Activated naive CD8-positive, alpha-beta T cell treated with anti-CD3 and anti-CD28 coated beads for 36 hours (primary cell): Measurements from ENCODE around the gene PTMS. TPM values are rescaled to one million over a fixed set of nuclear protein-coding genes. Genes with fewer than 3 reads are reported as not detected.

Experiments used
- DNase-seq: peaks from one replicate; pipeline ENCODE4 v3.0.0; 2021
- H3K27ac Mint-ChIP-seq: one replicate; pipeline ENCODE4 v1.8.0; 2022; ENCODE audit warnings: mild to moderate bottlenecking, moderate library complexity, mixed read lengths
- H3K27me3 Mint-ChIP-seq: one replicate; pipeline ENCODE4 v1.8.0; 2022; ENCODE audit warnings: mild to moderate bottlenecking, mixed read lengths
- H3K36me3 Mint-ChIP-seq: one replicate; pipeline ENCODE4 v1.8.0; 2021; ENCODE audit warnings: mild to moderate bottlenecking, mixed read lengths
- H3K4me1 Mint-ChIP-seq: one replicate; pipeline ENCODE4 v1.8.0; 2021; ENCODE audit warnings: mixed read lengths
- H3K4me3 Mint-ChIP-seq: one replicate; pipeline ENCODE4 v1.8.0; 2022; ENCODE audit warnings: mild to moderate bottlenecking, moderate library complexity, mixed read lengths
- H3K9me3 Mint-ChIP-seq: one replicate; pipeline ENCODE4 v1.8.0; 2022; ENCODE audit warnings: mixed read lengths
- total RNA-seq, 2 experiments: library from RNA; stranded (reverse); gene quantifications; one replicate each; pipeline ENCODE4 v1.2.3, GENCODE V29; 2021

Gene PTMS
- total RNA-seq, 2 experiments from 2014 or later, result 23.3 to 25.1 TPM

DNA sequence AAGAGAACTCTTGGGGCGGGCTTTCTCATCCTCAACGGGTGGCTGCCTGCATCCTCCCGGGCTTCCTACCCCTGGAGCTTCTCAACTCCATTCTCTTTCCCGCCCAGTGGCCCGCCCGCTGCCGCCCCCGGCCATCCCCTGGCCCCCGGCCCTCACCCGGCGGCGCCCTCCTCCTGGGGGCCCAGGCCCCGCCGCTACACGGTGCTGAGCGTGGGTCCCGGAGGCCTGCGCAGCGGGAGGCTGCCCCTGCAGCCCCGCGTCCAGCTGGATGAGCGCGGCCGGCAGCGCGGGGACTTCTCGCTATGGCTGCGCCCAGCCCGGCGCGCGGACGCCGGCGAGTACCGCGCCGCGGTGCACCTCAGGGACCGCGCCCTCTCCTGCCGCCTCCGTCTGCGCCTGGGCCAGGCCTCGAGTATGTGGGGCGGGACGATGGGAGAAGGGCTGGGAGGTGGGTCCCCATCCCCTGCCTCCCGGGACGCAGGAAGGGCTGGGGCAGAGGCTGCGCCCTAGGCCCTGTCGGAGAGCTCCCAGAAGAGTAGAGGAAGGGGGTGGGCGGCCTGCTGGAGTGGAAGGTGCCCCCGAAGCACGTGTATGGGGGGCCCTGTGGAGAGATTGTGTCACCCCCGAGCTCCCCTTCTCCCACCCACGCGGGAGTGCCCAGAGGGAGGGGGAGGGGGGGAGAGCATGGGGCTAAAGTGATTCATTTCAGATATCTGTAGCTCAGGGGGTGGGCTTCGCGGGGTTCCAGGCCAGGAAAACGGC, 7.6 kb downstream of the PTMS start:
- H3K27me3 Mint-ChIP-seq, result peaks cover 65% of the 10 kb centered on the region
- peaks cover 70% of the 10 kb centered on the region for H3K4me1 Mint-ChIP-seq
- H3K36me3 Mint-ChIP-seq, result peaks cover 53% of the 10 kb centered on the region
- no peaks in the 10 kb centered on the region for H3K9me3 Mint-ChIP-seq
- peak overlapping the region; percentile 97 for H3K27ac Mint-ChIP-seq
- peak; percentile 80 for DNase-seq
- peak overlapping the region; percentile 91 for H3K4me3 Mint-ChIP-seq

DNA sequence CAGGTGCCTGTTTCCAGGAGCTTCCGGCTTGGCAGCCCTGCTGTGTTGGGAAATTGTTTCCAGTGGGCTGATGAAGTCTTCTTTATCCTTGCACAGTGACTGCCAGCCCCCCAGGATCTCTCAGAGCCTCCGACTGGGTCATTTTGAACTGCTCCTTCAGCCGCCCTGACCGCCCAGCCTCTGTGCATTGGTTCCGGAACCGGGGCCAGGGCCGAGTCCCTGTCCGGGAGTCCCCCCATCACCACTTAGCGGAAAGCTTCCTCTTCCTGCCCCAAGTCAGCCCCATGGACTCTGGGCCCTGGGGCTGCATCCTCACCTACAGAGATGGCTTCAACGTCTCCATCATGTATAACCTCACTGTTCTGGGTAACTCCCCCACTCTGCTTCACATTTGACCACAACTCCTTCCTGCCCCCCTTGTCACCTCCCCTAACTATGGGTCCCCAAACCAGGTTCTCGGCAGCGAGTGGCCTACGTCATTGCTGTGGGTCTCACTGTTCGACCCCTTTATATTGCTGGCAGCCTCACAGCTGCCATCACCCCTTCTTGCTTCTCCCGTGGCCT, 8.4 kb downstream of the PTMS start:
- Mint-ChIP-seq H3K4me1 (peaks cover 76% of the 10 kb centered on the region), H3K27ac (peak overlapping the region; percentile 97), H3K27me3 (peaks cover 58% of the 10 kb centered on the region), H3K4me3 (peak overlapping the region; percentile 91), H3K36me3 (peaks cover 53% of the 10 kb centered on the region), H3K9me3 (no peaks in the 10 kb centered on the region)
- DNase-seq, result peak; percentile 57

DNA sequence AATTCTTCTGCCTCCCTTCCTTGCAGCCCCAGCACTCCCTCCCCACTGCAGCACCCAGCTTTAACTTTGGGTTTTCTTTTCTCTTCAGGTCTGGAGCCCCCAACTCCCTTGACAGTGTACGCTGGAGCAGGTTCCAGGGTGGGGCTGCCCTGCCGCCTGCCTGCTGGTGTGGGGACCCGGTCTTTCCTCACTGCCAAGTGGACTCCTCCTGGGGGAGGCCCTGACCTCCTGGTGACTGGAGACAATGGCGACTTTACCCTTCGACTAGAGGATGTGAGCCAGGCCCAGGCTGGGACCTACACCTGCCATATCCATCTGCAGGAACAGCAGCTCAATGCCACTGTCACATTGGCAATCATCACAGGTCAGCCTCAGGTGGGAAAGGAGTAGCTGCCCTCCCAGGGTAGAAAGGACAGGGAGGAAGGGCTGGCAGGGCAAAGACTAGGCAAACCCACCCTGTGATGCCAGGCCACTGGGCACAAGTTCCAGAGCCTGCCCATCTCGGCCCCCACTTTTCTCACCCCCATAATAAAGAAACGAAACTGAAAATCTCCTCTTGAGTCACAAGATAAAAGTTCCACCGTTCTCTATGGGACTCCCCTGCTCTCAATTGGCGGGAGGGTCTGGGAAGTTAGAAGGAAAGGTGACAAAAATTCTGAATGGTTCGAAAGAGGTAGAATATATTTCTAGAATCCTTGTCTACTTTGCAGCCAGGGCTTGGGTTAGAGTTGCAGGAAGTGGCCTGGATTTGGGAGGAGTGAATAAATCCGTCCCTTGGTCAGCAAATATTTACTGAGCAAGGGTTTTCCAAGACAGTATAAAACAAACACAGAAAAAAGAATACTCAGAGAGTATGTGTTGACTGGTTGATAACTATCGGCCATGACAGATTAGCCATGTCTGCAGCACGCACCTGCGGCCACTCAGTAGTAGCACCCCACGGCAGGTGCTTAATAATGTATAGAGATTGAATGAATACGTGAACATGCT, 9.3 kb downstream of the PTMS start:
- H3K4me1 Mint-ChIP-seq, result peaks cover 85% of the 10 kb centered on the region
- DNase-seq, result no peak

DNA sequence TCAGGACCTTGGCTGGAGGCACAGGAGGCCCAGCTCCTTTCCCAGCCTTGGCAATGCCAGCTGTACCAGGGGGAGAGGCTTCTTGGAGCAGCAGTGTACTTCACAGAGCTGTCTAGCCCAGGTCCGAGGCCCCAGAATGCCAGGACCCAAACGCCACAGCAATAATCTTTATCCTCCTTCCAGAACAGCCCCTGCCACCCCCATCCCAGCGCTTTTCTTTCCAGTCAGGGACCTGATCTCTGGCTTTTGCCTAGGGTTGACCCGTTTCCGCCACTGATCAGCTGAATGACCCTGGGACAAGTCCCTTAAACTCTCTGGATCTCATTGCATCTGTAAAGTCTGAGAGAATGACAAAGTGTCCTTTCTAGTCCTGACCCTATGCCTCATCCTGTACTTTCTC, 11.2 kb downstream of the PTMS start:
- DNase-seq, result no peak
- no peaks in the 10 kb centered on the region for H3K9me3 Mint-ChIP-seq
- peaks cover 43% of the 10 kb centered on the region for H3K27me3 Mint-ChIP-seq
- H3K36me3 Mint-ChIP-seq, result peaks cover 49% of the 10 kb centered on the region
- no peak overlapping the region for H3K27ac Mint-ChIP-seq
- H3K4me1 Mint-ChIP-seq, result peaks cover 80% of the 10 kb centered on the region
- H3K4me3 Mint-ChIP-seq, result peak overlapping the region; percentile 79

More for the DNA sequence above, 9.3 kb downstream of the PTMS start:
- peak overlapping the region; percentile 97 for H3K27ac Mint-ChIP-seq
- peaks cover 49% of the 10 kb centered on the region for H3K27me3 Mint-ChIP-seq
- no peaks in the 10 kb centered on the region for H3K9me3 Mint-ChIP-seq
- H3K36me3 Mint-ChIP-seq, result peaks cover 50% of the 10 kb centered on the region
- peak overlapping the region; percentile 91 for H3K4me3 Mint-ChIP-seq

DNA sequence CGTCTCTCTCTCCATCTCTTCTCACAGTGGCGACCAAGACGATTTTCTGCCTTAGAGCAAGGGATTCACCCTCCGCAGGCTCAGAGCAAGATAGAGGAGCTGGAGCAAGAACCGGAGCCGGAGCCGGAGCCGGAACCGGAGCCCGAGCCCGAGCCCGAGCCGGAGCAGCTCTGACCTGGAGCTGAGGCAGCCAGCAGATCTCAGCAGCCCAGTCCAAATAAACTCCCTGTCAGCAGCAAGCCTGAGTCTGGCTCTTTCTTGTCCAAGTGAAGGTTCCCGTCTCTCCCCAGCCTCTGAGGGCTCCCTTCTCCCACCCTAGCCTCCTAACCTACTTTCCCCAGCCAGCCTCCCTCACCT, 12.0 kb downstream of the PTMS start:
- Mint-ChIP-seq H3K27me3 (peaks cover 41% of the 10 kb centered on the region), H3K4me3 (peak overlapping the region; percentile 79)

DNA sequence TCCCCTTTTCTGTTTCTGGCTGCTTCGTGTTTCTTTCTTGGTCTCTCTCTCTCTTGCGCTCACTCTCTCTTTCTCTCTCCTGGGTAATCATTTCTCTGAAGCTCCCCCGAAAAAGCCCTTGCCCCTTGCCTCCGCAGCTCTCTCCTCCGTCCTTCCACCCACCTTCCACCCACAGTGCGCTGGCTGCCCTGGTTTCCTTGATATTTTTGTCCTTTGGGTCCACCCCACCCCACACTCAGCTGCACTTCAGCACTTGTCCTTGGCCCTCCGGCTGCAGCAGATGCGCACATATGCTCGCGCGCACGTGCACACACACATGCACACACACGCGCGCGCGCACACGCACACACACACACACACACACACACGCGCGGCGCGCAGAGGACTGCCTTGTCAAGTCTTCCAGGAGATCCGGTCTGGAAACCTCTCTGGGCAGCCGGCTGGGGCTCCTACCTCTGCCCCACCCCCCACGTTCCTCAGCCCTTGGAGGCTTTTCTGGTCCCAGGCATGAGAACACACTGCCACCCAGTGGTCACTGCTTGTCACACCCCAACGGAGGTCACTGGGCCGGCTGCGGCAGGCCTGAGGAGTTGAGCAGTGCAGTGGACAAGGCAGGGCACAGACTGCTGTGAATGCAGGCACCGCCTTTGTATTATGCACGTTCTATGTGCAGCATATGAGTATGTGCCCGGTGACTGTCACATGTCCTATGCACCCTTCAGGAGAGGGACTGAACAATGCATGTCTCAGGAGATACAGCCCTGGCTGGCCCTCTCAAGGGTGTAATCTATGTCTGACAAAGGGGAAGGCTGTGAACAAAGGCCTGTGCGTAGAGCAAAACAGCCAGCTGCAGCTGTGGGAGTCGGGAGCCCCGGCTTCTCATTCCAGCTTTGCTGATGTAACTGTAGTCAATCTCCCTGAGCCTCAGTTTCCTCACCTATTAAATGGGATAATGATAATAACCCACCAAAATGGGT, 12.7 kb downstream of the PTMS start:
- H3K36me3 Mint-ChIP-seq, result peaks cover 45% of the 10 kb centered on the region

More for the DNA sequence above, 12.0 kb downstream of the PTMS start:
- Mint-ChIP-seq H3K4me1 (peaks cover 77% of the 10 kb centered on the region), H3K36me3 (peaks cover 48% of the 10 kb centered on the region), H3K9me3 (no peaks in the 10 kb centered on the region), H3K27ac (peak overlapping the region; percentile 80)
- DNase-seq, result no peak

DNA sequence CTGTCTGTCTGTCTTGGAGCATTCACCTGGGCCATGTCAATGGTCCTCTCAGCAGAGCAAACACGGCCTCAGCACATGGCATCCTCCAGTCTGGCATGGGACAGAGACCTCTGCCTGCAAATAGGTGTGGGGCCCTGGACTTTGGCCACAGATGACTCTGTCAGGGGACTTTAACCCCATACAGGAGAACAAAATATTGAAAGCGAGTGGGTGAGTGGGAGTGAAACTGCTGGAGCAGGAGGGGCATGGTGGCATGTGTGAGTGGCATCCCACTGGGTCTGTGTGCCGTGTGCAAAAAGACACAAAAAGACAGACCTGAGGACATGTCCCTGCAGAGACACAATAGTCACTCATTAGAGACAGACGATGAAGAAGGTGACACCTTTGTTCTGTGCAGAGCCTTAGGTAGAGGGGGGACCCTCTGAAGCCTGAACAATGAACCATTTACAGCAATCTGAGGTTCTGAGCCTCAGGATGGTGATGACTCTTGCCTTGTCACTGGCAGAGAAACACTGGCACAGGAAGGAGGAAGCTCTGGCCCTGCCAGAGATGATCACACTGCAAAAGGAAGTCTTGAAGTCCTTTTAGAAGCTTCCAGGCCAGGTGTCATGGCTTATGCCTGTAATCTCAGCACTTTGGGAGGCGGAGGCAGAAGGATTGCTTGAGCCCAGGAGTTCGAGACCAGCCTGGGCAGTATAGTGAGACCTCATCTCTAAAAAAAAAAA, 13.7 kb downstream of the PTMS start:
- H3K9me3 Mint-ChIP-seq, result no peaks in the 10 kb centered on the region
- no peak for DNase-seq
- peaks cover 36% of the 10 kb centered on the region for H3K36me3 Mint-ChIP-seq
- peak overlapping the region; percentile 80 for H3K27ac Mint-ChIP-seq
- H3K4me1 Mint-ChIP-seq, result peaks cover 79% of the 10 kb centered on the region
- H3K27me3 Mint-ChIP-seq, result peaks cover 30% of the 10 kb centered on the region
- H3K4me3 Mint-ChIP-seq, result peak overlapping the region; percentile 11

More for the DNA sequence above, 12.7 kb downstream of the PTMS start:
- Mint-ChIP-seq H3K27me3 (peaks cover 39% of the 10 kb centered on the region), H3K27ac (peak overlapping the region; percentile 80), H3K4me1 (peaks cover 79% of the 10 kb centered on the region), H3K9me3 (no peaks in the 10 kb centered on the region), H3K4me3 (peak overlapping the region; percentile 79)
- DNase-seq, result peak; percentile 87

DNA sequence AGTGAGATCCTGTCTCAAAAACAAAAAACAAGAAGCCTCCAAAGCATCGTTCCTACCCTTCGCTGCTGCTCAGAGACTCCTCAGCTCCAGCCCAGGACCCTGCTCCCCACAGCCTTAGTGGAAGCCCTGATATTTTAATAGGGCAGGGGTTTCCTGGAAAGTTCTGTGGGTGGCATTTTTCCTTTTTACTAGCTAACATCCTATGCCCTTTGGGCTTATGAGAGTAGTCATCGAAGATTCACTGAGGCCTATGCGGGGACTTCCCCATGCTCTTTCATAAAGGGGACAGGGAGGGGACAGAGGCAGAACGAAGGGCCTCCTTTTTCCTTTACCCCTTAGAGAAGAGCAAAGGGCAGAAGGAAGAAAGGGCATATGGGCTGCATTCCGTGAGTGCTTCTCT, 14.4 kb downstream of the PTMS start:
- H3K27ac Mint-ChIP-seq, result peak overlapping the region; percentile 80
- H3K36me3 Mint-ChIP-seq, result peaks cover 29% of the 10 kb centered on the region
- peak; percentile 52 for DNase-seq
- peak overlapping the region; percentile 64 for H3K4me3 Mint-ChIP-seq
- H3K27me3 Mint-ChIP-seq, result peaks cover 28% of the 10 kb centered on the region
- H3K9me3 Mint-ChIP-seq, result no peaks in the 10 kb centered on the region
- peaks cover 72% of the 10 kb centered on the region for H3K4me1 Mint-ChIP-seq

DNA sequence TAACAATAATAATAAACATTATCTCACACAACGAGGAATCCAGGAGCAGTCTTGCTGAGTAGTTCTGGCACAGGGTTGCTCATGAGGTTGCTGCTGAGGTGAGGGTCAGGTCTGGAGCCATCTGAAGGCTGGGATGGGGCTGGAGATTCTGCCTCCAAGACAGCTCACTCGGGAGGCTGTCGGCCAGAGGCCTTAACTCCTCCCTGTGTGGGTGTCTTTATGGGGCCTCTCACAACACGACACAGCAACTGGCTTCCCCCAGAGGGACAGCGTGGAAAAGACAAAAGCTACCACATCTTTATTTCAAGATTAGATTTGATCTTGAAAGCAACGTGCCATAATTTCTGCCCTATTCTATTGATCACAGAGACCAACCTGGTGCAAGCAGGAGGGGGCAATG, 16.0 kb downstream of the PTMS start:
- no peak for DNase-seq
- peak overlapping the region; percentile 44 for H3K4me3 Mint-ChIP-seq
- H3K9me3 Mint-ChIP-seq, result no peaks in the 10 kb centered on the region
- peaks cover 17% of the 10 kb centered on the region for H3K27me3 Mint-ChIP-seq
- H3K4me1 Mint-ChIP-seq, result peaks cover 69% of the 10 kb centered on the region
- no peak overlapping the region for H3K27ac Mint-ChIP-seq
- H3K36me3 Mint-ChIP-seq, result peaks cover 16% of the 10 kb centered on the region

DNA sequence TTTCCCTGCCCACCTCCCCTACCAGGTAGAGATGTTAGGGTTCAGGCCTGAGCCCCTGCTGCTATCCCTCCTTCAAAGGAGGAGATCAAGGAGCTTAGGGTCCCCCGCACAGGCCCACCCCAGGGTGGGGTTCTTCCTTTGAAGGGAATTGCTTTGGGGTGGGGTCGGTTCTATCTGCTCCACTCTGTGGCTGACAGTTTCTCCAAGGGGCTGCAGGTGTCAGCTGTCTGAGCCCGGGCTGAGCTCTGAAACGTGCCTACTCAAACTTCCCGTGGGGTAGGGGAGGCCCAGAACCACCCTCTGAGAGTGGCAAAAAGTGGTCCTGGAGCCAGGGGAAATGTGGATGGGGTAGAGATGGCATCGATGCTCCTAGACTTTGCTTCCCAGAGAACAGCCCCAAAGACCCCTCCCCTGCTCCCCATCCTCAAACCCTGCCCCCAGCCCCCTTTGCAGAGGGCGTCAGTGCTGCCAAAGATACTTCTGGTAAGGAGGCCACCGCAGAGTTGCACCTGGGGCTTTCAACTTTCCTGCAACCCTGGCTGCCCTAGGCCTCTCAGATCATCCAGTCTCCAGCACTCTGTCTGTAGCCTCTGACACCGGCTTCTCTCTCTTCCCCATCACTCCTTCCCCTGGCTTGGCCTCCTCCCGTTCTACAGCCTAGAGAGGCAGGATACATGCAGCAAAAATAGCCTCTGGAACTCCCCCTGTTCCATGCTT, 16.8 kb downstream of the PTMS start:
- DNase-seq, result no peak

DNA sequence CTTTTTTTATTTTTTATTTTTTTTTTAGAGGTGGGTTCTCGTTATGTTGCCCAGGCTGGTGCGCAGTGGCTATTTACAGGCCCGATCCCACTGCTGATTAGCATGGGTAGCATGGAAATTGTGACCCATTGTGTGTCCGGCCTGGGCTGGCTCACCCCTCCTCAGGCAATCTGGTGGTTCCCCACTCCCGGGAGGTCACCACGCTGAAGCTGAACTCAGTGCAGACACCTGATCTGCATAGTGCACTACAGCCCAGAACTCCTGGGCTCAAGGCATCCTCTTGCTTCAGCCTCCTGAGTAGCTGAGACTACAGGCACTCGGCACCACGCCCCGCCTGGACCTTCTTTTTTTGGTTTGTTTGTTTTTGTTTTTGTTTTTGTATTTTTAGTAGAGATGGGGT, 17.7 kb downstream of the PTMS start:
- H3K36me3 Mint-ChIP-seq, result no peaks in the 10 kb centered on the region
- H3K4me1 Mint-ChIP-seq, result peaks cover 57% of the 10 kb centered on the region
- H3K4me3 Mint-ChIP-seq, result no peak overlapping the region
- no peaks in the 10 kb centered on the region for H3K9me3 Mint-ChIP-seq
- no peak overlapping the region for H3K27ac Mint-ChIP-seq
- no peaks in the 10 kb centered on the region for H3K27me3 Mint-ChIP-seq
- DNase-seq, result no peak

More for the DNA sequence above, 16.8 kb downstream of the PTMS start:
- peaks cover 7% of the 10 kb centered on the region for H3K36me3 Mint-ChIP-seq
- no peaks in the 10 kb centered on the region for H3K9me3 Mint-ChIP-seq
- H3K27me3 Mint-ChIP-seq, result peaks cover 8% of the 10 kb centered on the region
- no peak overlapping the region for H3K4me3 Mint-ChIP-seq
- H3K27ac Mint-ChIP-seq, result no peak overlapping the region
- peaks cover 63% of the 10 kb centered on the region for H3K4me1 Mint-ChIP-seq

DNA sequence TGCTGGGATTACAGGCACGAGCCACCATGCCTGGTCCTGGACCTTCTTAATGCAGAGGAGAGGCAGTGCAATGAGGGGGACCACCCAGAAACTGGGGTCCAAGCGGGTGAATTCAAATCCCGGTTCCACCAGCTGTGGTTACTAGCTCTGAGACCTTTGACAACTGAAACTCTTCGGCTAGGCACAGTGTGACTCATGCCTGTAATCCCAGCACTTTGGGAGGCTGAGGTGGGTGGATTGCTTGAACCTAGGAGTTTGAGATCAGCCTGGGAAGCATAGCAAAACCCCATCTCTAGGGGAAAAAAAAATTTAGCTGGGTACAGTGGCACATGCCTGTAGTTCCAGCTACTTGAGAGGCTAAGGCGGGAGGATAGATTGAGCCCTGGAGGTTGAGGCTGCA, 18.1 kb downstream of the PTMS start:
- H3K27ac Mint-ChIP-seq, result no peak overlapping the region
- no peaks in the 10 kb centered on the region for H3K36me3 Mint-ChIP-seq
- no peaks in the 10 kb centered on the region for H3K27me3 Mint-ChIP-seq
- no peak for DNase-seq
- H3K9me3 Mint-ChIP-seq, result no peaks in the 10 kb centered on the region
- no peak overlapping the region for H3K4me3 Mint-ChIP-seq
- H3K4me1 Mint-ChIP-seq, result peaks cover 57% of the 10 kb centered on the region

DNA sequence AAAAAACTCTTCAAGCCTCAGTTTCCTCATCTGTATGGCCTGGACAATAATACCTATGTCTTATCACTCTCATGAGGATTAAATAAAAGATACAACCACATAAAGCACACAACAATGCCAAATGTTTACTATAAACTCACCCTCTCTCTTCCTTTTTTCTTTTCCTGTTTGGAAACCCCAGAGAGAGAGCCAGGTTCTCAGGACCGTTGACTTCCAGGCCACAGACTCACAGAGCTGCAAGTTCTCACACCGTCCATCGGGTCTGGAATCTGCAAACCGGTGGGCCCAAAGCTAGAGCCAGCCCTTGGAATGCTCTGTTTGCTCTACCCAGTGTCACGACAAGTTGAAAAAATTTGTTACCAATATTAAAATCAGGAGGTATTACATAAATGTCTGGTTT, 18.6 kb downstream of the PTMS start:
- H3K4me3 Mint-ChIP-seq, result no peak overlapping the region
- no peaks in the 10 kb centered on the region for H3K9me3 Mint-ChIP-seq
- no peak overlapping the region for H3K27ac Mint-ChIP-seq
- H3K36me3 Mint-ChIP-seq, result no peaks in the 10 kb centered on the region
- no peaks in the 10 kb centered on the region for H3K27me3 Mint-ChIP-seq
- peaks cover 56% of the 10 kb centered on the region for H3K4me1 Mint-ChIP-seq
- no peak for DNase-seq
